AG09309 (cell line): Measurements from ENCODE around the gene PCP4L1.
"Not testable (repeated sequence)": the region's sequence is repeated elsewhere in the genome, so short reads cannot be mapped to it uniquely, and the experiment has no call there.

Experiments
- DNase-seq: peaks from one replicate; pipeline ENCODE4 v3.0.0-alpha.2; 2010; ENCODE audit warnings: low read depth
- H3K4me3 ChIP-seq: 2 replicates; pipeline ENCODE4 v1.5.1; 2011; ENCODE audit warnings: mild to moderate bottlenecking, low read depth, low read length, moderate library complexity; ENCODE audit not compliant: control insufficient read depth
- TF ChIP-seq, protein P1 (sequence below): IDR thresholded peaks from 2 replicates; pipeline ENCODE4 v1.5.1; 2011; ENCODE audit warnings: mild to moderate bottlenecking, low read depth, low read length, inconsistent platforms; ENCODE audit not compliant: insufficient read depth, control insufficient read depth; ENCODE audit errors: missing control alignments

The PCP4L1 gene

DNA sequence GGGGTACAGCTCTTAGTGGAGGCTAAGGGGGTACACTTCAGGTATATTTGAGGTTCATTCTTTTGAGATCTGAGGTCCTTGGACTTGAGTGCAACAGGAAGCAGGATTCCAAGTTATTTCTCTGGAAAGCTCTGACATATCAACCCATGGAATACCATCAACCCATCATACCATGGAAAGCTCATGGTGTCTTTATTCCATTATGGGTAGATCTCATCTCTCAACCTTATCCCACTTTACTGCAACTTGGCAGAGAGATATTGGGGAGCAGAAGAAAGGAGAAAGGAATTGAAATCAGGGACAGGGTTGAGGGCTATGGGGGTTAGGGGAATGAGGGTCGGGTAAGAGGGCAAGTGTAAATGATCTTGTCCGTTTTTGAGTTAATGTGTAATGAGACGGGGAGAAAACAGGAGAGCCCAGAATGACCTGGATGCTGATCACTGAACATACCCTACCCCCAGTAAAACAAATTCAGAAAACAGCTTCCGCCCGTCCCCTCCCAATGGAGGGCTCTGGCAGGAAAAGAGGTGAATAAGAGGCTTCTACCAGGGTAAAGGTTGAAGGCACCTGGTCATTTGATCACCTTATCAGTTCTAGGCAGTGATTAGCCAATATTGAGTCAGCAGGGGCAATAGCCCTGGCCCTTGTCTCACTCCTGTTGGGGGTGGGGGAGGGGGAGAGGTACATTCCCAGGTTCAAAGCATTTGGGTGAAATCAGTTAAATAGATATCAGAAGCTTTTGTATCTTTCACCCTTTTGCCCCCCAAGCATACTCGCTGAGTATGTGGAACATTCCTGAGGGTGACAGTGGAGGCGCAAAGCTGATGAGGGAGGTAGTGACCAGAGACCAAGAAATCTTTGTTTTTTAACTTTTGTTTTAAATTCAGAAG is 34.5 kb upstream of the PCP4L1 start:
- DNase-seq: no peak
- TF ChIP-seq, protein P1, sequence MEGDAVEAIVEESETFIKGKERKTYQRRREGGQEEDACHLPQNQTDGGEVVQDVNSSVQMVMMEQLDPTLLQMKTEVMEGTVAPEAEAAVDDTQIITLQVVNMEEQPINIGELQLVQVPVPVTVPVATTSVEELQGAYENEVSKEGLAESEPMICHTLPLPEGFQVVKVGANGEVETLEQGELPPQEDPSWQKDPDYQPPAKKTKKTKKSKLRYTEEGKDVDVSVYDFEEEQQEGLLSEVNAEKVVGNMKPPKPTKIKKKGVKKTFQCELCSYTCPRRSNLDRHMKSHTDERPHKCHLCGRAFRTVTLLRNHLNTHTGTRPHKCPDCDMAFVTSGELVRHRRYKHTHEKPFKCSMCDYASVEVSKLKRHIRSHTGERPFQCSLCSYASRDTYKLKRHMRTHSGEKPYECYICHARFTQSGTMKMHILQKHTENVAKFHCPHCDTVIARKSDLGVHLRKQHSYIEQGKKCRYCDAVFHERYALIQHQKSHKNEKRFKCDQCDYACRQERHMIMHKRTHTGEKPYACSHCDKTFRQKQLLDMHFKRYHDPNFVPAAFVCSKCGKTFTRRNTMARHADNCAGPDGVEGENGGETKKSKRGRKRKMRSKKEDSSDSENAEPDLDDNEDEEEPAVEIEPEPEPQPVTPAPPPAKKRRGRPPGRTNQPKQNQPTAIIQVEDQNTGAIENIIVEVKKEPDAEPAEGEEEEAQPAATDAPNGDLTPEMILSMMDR: no peak
- no peak overlapping the region for H3K4me3 ChIP-seq

DNA sequence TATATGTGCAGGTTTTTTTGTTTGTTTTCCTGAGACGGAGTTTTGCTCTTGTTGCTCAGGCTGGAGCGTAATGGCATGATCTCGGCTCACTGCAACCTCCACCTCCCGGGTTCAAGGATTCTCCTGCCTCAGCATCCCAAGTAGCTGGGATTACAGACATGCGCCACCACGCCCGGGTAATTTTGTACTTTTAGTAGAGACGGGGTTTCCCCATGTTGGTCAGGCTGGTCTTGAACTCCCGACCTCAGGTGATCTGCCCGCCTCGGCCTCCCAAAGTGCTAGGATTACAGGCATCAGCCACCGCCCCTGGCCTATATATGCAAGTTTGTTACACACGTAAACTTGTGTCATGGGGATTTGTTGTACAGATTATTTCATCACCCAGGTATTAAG is 33.9 kb upstream of the PCP4L1 start:
- DNase-seq, H3K4me3 ChIP-seq: not testable (repeated sequence)

DNA sequence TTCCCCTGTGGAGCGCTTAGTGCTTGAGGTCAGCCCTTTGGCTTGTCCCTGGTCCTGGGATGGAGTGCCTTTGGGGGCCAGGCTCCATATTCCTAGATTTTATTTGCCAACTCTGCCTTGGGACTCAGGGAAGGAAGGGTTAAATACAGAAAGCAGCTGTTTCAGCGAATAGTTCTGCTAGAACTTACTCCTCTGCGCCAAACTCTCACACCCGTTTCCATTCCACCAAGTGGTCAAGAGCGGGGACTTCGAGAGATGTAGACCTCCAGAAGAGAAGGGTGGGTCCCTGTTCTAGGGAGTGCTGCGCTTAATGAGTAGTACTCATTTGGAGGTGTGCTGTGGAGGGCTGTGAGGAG is 33.4 kb upstream of the PCP4L1 start:
- TF ChIP-seq, protein P1: no peak
- no peak overlapping the region for H3K4me3 ChIP-seq
- no peak for DNase-seq

DNA sequence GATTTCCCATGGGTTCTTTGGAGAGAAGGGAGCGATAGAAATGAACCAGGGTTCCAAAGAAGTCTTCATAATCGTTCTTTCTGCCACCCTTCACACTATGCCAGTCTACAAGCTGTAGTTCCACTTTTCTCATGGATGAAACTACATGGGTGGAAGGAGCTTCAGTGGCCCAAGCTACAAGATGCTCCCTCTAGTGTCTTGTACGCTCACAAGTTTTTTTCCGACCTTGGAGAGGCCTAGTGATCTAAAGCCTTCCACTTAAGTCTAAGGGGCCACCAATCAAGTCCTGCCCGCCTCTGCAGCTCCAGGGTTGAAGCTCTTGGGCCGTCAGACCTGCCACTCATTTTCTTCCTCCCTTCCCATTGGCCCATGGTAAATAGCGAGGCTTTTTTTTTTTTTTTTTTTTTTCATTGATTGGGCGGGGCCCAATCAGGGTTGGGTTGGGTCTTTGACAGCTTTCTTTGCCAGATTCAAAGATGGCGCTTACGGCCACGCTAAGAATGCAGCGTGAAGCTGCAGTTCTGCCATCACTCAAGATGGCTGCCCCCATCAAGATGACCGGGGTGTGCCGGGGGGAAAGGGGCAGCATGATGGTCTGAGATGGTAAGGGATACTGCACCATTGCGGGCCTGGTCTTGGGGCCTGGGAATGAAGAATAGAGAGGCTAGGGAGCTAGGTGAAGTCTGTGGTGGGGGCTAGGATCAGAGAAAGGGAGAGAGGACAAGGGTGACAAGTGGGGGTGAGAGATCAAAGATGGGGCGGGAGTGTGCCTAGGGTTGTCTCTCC is 32.8 kb upstream of the PCP4L1 start, which contains the start of gene TOMM40L:
Gene TOMM40L, plus strand, starts transcription at position 527 of the 786 bp plus-strand sequence. CDS start 430 bp downstream, outside the sequence.
- H3K4me3 ChIP-seq: peak within 1 kb of the TSS; percentile 89
- DNase-seq: peak; percentile 100
- TF ChIP-seq, protein P1: peak; percentile 72

DNA sequence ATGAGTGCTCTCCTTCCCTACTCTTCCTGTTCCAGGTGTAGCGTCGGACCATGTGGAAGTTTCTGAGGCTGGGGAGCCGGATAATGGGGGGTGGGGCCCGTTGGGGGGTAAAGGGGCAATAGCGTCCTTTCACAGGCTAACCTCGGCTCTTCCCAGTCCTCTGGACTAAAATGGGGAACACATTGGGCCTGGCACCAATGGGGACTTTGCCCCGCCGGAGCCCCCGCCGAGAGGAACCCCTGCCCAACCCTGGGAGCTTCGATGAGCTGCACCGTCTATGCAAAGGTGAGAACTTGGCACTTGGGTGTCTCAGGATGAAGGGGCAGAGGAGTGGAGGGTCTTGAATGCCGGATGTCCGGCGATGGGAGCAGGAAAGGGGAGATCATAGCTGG is 32.2 kb upstream of the PCP4L1 start:
- TF ChIP-seq, protein P1: no peak
- peak overlapping the region; percentile 89 for H3K4me3 ChIP-seq
- no peak for DNase-seq

DNA sequence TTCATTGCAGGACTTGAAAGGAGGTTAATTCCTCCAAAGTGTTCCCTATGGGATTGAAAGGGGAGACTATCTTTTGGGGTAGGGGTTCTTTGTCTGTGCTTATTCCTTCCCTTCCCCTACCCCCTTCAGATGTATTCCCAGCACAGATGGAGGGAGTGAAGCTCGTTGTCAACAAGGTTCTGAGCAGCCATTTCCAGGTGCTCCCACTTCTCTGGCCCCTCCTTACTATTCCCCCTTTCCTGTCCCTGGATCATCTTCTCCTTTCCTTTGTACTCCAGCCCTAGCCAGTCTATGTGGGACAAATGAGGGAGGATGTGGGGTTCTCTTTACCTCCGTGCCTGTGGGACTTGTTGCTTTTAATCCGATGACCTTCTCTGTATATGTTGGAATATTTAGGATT is 31.8 kb upstream of the PCP4L1 start:
- H3K4me3 ChIP-seq: peak overlapping the region; percentile 89
- TF ChIP-seq, protein P1: no peak
- no peak for DNase-seq

DNA sequence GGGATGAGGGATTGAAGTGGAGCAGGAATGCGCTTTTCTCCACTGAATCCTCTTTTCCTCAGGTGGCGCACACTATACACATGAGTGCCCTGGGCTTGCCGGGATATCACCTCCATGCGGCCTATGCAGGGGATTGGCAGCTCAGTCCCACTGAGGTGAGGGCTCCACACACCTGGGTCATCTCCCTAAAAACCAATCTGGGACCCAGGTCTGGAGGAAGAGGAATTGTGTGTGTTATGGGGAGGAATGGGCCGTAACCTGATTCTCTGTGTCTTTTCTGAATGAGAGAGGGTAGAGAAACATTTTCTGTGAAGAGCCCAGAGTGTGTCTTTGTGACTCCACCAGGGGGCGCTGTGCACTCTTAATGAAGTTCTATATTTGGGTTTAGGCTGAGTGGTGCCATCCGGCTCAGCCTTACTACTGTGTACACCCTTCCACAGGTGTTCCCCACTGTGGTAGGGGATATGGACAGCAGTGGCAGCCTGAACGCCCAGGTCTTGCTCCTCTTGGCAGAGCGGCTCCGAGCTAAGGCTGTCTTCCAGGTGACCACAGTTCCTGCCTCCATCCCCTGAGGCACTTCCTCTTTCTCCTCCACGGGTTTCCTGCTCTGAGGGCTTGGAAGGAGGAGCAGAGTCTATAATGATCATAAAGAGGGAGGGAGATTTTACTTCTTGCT is 31.2 kb upstream of the PCP4L1 start:
- H3K4me3 ChIP-seq: no peak overlapping the region
- DNase-seq: peak; percentile 28
- TF ChIP-seq, protein P1: peak; percentile 77
